Activated T-cell treated with anti-CD3 and anti-CD28 coated beads, Interleukin-2, amount 50 U/mL, for 24 hours (primary cell): Measurements from ENCODE around the gene EDEM2.
A peak's percentile ranks its signal among the peaks of the same experiment; 100 is the strongest.
"Not testable (repeated sequence)": the region's sequence is repeated elsewhere in the genome, so short reads cannot be mapped to it uniquely, and the experiment has no call there.

ENCODE experiments used
- DNase-seq: peaks from one replicate; pipeline ENCODE4 v3.0.0-alpha.2; 2020
- H3K27ac Mint-ChIP-seq: 2 replicates; pipeline ENCODE4 v1.8.0; 2020; ENCODE audit warnings: mild to moderate bottlenecking, mixed read lengths
- H3K27me3 Mint-ChIP-seq: 2 replicates; pipeline ENCODE4 v1.8.0; 2020; ENCODE audit warnings: mixed read lengths
- H3K36me3 Mint-ChIP-seq: 2 replicates; pipeline ENCODE4 v1.8.0; 2020; ENCODE audit warnings: low read depth, mixed read lengths
- H3K4me1 Mint-ChIP-seq: 2 replicates; pipeline ENCODE4 v1.8.0; 2020; ENCODE audit warnings: low read depth, mixed read lengths
- H3K4me3 Mint-ChIP-seq: 2 replicates; pipeline ENCODE4 v1.8.0; 2020; ENCODE audit warnings: mild to moderate bottlenecking, moderate library complexity, mixed read lengths
- H3K9me3 Mint-ChIP-seq: 2 replicates; pipeline ENCODE4 v1.8.0; 2020; ENCODE audit warnings: mixed read lengths

EDEM2 gene, protein sequence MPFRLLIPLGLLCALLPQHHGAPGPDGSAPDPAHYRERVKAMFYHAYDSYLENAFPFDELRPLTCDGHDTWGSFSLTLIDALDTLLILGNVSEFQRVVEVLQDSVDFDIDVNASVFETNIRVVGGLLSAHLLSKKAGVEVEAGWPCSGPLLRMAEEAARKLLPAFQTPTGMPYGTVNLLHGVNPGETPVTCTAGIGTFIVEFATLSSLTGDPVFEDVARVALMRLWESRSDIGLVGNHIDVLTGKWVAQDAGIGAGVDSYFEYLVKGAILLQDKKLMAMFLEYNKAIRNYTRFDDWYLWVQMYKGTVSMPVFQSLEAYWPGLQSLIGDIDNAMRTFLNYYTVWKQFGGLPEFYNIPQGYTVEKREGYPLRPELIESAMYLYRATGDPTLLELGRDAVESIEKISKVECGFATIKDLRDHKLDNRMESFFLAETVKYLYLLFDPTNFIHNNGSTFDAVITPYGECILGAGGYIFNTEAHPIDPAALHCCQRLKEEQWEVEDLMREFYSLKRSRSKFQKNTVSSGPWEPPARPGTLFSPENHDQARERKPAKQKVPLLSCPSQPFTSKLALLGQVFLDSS

GRCh38 chr20:35146920-35147574 lies at the start of gene EDEM2:
Gene EDEM2 (minus strand): TSS chr20:35147336. CDS start chr20:35147258, 78 bp downstream.
- H3K9me3 Mint-ChIP-seq = no peaks in the 10 kb centered on the region
- H3K4me1 Mint-ChIP-seq = peaks cover 36% of the 10 kb centered on the region
- H3K27me3 Mint-ChIP-seq = no peaks in the 10 kb centered on the region
- H3K4me3 Mint-ChIP-seq = peak within 1 kb of the TSS; percentile 96
- peaks cover 44% of the 10 kb centered on the region for H3K36me3 Mint-ChIP-seq
- peak within 1 kb of the TSS; percentile 96 for H3K27ac Mint-ChIP-seq
- peak; percentile 94 for DNase-seq

- peaks cover 23% of the 10 kb centered on the region for H3K9me3 Mint-ChIP-seq
- H3K27ac Mint-ChIP-seq = no peak overlapping the region
- no peak for DNase-seq
- H3K4me3 Mint-ChIP-seq = no peak overlapping the region
- no peaks in the 10 kb centered on the region for H3K4me1 Mint-ChIP-seq
- no peaks in the 10 kb centered on the region for H3K27me3 Mint-ChIP-seq
- peaks cover 19% of the 10 kb centered on the region for H3K36me3 Mint-ChIP-seq
Measured at GRCh38 chr20:35196313-35196712, 49.2 kb upstream of the EDEM2 start.

DNA sequence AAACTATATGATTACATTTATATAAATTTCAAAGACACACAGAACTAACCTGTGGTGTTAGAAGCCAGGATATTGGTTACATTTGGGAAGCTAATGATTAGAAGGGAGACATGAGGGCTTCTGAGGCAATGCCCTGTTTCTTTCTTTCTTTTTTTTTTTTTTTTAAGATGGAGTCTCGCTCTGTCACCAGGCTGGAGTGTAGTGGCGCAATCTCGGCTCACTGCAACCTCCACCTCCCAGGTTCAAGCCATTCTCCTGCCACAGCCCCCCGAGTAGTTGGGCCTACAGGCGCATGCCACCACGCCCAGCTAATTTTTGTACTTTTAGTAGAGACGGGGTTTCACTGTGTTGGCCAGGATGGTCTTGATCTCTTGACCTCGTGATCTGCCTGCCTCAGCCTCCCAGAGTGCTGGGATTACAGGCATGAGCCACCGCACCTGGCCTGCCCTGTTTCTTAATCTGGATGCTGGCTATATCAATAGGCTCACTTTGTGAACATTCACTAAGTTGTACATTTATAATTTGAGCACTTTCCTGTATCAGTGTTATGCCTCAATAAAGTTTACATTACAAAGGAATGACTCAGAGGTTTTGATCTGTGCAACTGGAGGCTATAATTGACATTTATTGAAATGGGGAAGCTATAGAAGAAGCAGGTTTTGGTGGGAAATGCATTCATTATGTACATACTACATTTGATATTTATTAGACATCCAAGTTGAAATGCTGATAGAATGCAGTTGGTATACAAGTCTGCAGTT lies 46.1 kb upstream of the EDEM2 start:
- not testable (repeated sequence) for H3K4me3 Mint-ChIP-seq
- peaks cover 17% of the 10 kb centered on the region for H3K36me3 Mint-ChIP-seq

DNA sequence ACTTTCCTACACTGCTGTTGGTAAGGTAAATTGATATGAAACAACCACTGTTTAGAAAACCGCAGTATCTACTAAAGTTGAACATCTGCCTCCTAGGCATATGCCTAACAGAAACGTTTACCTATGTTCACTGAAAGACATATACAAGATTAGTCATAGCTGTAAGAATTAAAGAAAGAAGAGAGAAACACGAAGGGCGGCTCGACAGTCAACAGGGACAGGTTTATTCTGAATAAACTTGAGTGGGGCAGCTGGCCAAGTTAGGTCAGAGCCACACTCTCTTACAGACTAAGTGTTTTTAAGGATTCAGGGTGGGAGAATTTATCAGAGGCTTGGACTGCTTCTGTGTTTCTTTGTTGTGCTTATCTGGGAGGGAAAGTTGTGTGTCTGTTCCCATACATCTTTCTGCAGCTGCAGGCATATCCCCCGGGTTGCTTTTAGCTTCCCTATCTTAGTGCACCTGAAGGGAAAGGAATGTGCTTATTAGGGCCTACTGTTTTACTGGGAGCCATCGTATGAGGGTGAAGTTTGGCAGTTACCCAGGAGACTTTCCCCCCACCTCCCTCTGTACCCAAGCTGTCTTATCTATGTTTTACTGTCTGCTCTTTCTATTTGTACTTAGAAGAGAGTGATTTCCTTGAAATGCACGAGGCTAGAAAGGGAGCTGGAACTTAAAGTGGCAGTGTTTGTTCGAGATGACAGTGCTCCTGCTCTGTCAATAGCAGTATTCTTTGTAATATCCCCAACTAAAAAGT lies 45.2 kb upstream of the EDEM2 start:
- no peak overlapping the region for H3K4me3 Mint-ChIP-seq
- no peak overlapping the region for H3K27ac Mint-ChIP-seq
- no peak for DNase-seq
- no peaks in the 10 kb centered on the region for H3K4me1 Mint-ChIP-seq
- peaks cover 15% of the 10 kb centered on the region for H3K36me3 Mint-ChIP-seq
- H3K27me3 Mint-ChIP-seq = no peaks in the 10 kb centered on the region
- H3K9me3 Mint-ChIP-seq = peaks cover 13% of the 10 kb centered on the region

More for the DNA sequence above, 46.1 kb upstream of the EDEM2 start:
- H3K9me3 Mint-ChIP-seq = peaks cover 16% of the 10 kb centered on the region
- DNase-seq, H3K4me1 Mint-ChIP-seq, H3K27me3 Mint-ChIP-seq, H3K27ac Mint-ChIP-seq: not testable (repeated sequence)

GRCh38 chr20:35191419-35192117 lies 44.4 kb upstream of the EDEM2 start:
- Mint-ChIP-seq H3K27ac (no peak overlapping the region), H3K9me3 (peaks cover 6% of the 10 kb centered on the region), H3K36me3 (peaks cover 7% of the 10 kb centered on the region), H3K4me1 (no peaks in the 10 kb centered on the region), H3K27me3 (no peaks in the 10 kb centered on the region), H3K4me3 (no peak overlapping the region)
- DNase-seq = no peak

DNA sequence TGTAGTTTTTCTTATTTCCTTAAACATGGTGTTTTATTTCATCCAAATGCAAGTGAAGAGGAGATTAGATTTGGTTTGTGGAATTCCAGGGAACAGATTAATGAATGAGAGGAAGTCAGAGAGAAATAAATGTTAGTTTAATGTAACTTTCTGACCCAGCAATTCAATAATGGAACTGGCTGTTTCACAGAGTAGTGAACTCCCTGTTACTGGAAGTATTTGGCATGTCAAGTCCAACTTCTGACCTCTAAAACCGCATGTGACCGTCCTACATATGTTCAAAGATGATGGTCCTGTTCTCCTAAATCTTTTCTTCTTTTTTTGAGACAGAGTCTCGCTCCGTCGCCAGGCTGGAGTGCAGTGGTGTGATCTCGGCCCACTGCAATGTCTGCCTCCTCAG lies 43.4 kb upstream of the EDEM2 start:
- Mint-ChIP-seq H3K4me1 (no peaks in the 10 kb centered on the region), H3K27me3 (no peaks in the 10 kb centered on the region), H3K9me3 (peaks cover 2% of the 10 kb centered on the region), H3K36me3 (peaks cover 2% of the 10 kb centered on the region), H3K4me3 (no peak overlapping the region), H3K27ac (no peak overlapping the region)
- DNase-seq = no peak

DNA sequence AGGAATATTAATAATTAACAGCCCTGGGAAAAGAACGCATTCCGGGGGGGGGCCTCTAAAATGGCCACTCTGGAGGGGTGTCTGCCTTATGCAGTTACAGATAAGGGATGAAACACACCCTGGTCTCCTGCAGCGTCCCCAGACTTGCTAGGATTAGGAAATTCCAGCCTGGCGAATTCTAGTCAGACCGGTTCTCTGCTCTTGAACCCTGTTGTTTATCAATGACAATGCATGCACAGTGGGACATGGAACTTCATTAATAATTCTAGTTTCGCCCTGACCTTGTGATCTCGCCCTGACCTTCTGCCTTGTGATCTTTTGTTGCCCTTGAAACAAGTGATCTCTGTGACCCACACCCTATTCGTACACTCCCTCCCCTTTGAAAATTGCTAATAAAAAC lies 42.1 kb upstream of the EDEM2 start:
- H3K27ac Mint-ChIP-seq, H3K9me3 Mint-ChIP-seq, H3K4me1 Mint-ChIP-seq, DNase-seq, H3K4me3 Mint-ChIP-seq, H3K27me3 Mint-ChIP-seq, H3K36me3 Mint-ChIP-seq: not testable (repeated sequence)

DNA sequence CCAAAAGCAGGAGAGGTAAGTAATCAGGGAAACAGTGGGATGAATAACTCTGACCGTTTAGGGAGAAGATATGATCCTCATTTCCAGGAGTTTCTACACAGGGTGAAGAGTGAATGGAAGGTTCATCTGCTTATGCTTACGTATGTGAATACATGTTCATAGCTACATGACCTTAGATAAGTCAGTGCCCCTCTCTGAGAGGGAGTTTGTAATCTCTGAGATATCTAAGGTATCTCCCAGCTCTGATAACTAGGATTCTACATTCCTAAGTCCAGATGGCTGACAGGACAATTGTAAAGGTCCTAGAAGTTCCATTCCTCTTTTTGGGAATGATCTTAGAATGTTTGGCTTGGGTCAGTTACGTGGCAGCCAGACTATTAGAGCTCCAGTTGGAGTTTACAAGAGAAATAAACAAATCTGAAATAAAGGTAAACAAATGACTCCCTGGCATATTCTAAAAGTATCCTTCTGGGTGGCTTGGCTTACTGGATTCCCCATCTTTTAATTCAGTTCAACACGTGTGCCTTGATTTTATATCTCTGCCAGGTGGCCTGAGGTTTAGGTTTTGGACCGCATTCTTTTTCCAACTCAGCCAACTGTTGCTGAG lies 40.6 kb upstream of the EDEM2 start:
- no peak overlapping the region for H3K4me3 Mint-ChIP-seq
- H3K27me3 Mint-ChIP-seq = no peaks in the 10 kb centered on the region
- H3K9me3 Mint-ChIP-seq = no peaks in the 10 kb centered on the region
- DNase-seq = no peak
- H3K36me3 Mint-ChIP-seq = no peaks in the 10 kb centered on the region
- H3K4me1 Mint-ChIP-seq = no peaks in the 10 kb centered on the region
- no peak overlapping the region for H3K27ac Mint-ChIP-seq

- not testable (repeated sequence) for DNase-seq, H3K27ac Mint-ChIP-seq, H3K9me3 Mint-ChIP-seq, H3K27me3 Mint-ChIP-seq, H3K36me3 Mint-ChIP-seq, H3K4me1 Mint-ChIP-seq, H3K4me3 Mint-ChIP-seq
Measured at GRCh38 chr20:35186691-35187289, 39.7 kb upstream of the EDEM2 start.

DNA sequence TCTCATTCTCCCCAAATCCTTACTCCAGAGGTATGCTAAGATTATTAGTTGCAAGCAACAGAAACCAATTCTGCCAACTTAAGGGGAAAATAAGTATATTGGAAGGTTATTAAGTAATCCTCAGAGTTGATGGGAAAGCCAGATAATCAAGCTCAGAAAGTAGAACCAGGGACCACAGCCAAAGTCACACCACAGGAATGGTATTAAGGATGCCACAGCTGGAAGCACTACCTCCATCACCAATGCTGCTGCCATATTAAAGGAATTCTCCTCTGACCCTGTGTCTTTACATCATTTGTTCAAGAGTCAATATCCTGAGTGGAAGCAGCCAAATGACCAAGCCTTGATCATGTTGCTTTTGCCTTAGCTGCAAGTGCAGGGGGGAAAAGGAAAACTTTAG lies 34.6 kb upstream of the EDEM2 start:
- no peak overlapping the region for H3K4me3 Mint-ChIP-seq
- H3K36me3 Mint-ChIP-seq = no peaks in the 10 kb centered on the region
- H3K9me3 Mint-ChIP-seq = no peaks in the 10 kb centered on the region
- no peaks in the 10 kb centered on the region for H3K4me1 Mint-ChIP-seq
- H3K27me3 Mint-ChIP-seq = no peaks in the 10 kb centered on the region
- no peak overlapping the region for H3K27ac Mint-ChIP-seq
- no peak for DNase-seq

DNA sequence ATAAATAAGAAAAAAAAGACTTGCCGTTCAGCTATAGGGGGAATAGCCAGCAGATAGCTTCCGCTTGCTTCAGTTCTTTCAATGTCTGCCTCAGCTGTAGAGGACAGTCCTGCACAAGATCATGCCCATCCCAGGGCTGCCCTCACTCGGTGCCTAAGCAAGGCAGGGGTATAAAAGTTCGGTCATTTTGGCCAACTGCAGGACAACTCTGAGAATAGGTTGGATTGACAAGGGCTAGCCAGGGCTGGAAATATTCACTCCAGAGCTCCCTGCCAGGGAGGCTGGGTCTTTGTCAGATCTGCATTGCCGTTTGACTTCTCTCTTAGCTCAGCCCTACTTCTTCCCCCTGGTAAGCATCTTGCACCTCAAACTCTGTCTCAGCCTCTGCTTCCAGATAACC lies 33.1 kb upstream of the EDEM2 start:
- no peaks in the 10 kb centered on the region for H3K27me3 Mint-ChIP-seq
- no peaks in the 10 kb centered on the region for H3K9me3 Mint-ChIP-seq
- H3K36me3 Mint-ChIP-seq = peaks cover 3% of the 10 kb centered on the region
- H3K27ac Mint-ChIP-seq = no peak overlapping the region
- no peak overlapping the region for H3K4me3 Mint-ChIP-seq
- no peak for DNase-seq
- no peaks in the 10 kb centered on the region for H3K4me1 Mint-ChIP-seq

- no peaks in the 10 kb centered on the region for H3K9me3 Mint-ChIP-seq
- H3K4me3 Mint-ChIP-seq = no peak overlapping the region
- H3K4me1 Mint-ChIP-seq = no peaks in the 10 kb centered on the region
- DNase-seq = no peak
- H3K27ac Mint-ChIP-seq = no peak overlapping the region
- H3K36me3 Mint-ChIP-seq = peaks cover 3% of the 10 kb centered on the region
- no peaks in the 10 kb centered on the region for H3K27me3 Mint-ChIP-seq
Measured at GRCh38 chr20:35179292-35180212, 32.4 kb upstream of the EDEM2 start.
